HG02870 (cell line): ENCODE measurements around the gene GDAP1L1.
"Not testable (repeated sequence)": the region's sequence is repeated elsewhere in the genome, so short reads cannot be mapped to it uniquely, and the experiment has no call there.

Experiments used
- ATAC-seq: cut with Tn5 transposase; IDR thresholded peaks from one replicate; pipeline ENCODE4 v1.9.1; 2021; ENCODE audit warnings: mild to moderate bottlenecking, moderate library complexity; ENCODE audit not compliant: unreplicated experiment

GDAP1L1 gene

GRCh38 chr20:44299011-44299535, 52.0 kb downstream of the GDAP1L1 start:
- not testable (repeated sequence) for ATAC-seq

- no peak for ATAC-seq
Measured at GRCh38 chr20:44301285-44301684, 54.2 kb downstream of the GDAP1L1 start.

GRCh38 chr20:44302026-44302669, 55.0 kb downstream of the GDAP1L1 start:
- no peak for ATAC-seq

GRCh38 chr20:44302736-44303135, 55.6 kb downstream of the GDAP1L1 start:
- ATAC-seq: no peak

GRCh38 chr20:44304383-44304782, 57.3 kb downstream of the GDAP1L1 start:
- ATAC-seq: no peak

- no peak for ATAC-seq
Measured at GRCh38 chr20:44306927-44307326, 59.8 kb downstream of the GDAP1L1 start.

- ATAC-seq: no peak
Measured at GRCh38 chr20:44309763-44310663, 62.9 kb downstream of the GDAP1L1 start.

GRCh38 chr20:44310664-44311639, 63.8 kb downstream of the GDAP1L1 start, which contains the start of gene FITM2:
TSS of gene FITM2 (minus strand) at chr20:44311202. CDS start at chr20:44311148, 54 bp downstream.
- peak; percentile 72 for ATAC-seq

- no peak for ATAC-seq
Measured at GRCh38 chr20:44314870-44315269, 67.8 kb downstream of the GDAP1L1 start.

- no peak for ATAC-seq
Measured at GRCh38 chr20:44319839-44320422, 72.8 kb downstream of the GDAP1L1 start.

GRCh38 chr20:44324343-44324742, 77.2 kb downstream of the GDAP1L1 start:
- ATAC-seq: no peak

- ATAC-seq: no peak
Measured at GRCh38 chr20:44326391-44327159, 79.5 kb downstream of the GDAP1L1 start.

GRCh38 chr20:44327748-44328147, 80.6 kb downstream of the GDAP1L1 start:
- not testable (repeated sequence) for ATAC-seq

- no peak for ATAC-seq
Measured at GRCh38 chr20:44328428-44328827, 81.3 kb downstream of the GDAP1L1 start.
